Epithelial cell of esophagus (primary cell): Measurements from ENCODE around the gene IRX4.

Source experiments
- DNase-seq: peaks from one replicate; pipeline ENCODE4 v3.0.0; 2010; ENCODE audit warnings: low read depth
- H3K4me3 ChIP-seq: 2 replicates; pipeline ENCODE4 v1.5.1; 2011; ENCODE audit warnings: mild to moderate bottlenecking, low read length, control low read depth
- TF ChIP-seq, protein P1 (sequence below): IDR thresholded peaks from 2 replicates; pipeline ENCODE4 v1.5.1; 2011; ENCODE audit warnings: low read depth, mild to moderate bottlenecking, low read length, control low read depth, inconsistent platforms; ENCODE audit not compliant: insufficient read depth; ENCODE audit errors: missing control alignments

Gene IRX4

DNA sequence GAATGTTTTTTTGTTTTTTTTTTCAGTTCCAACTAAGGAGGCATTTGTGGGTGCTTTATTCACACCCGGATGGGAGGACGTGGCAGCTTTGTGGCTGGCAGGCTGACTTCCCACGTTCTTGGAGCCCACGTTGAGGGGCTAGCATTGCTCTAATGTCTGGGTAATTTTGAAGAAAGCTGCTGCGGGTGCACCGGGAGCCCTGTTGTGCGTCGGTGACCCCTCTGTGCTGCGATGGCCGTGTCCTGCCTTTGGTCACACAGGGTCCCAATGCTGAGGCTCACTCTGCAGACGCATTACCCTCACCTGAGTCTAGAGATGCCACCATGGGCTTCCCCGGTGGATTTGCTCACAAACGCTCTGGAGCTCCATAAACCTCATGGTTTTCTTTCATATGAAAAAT lies 47.3 kb downstream of the IRX4 start:
- TF ChIP-seq, protein P1, sequence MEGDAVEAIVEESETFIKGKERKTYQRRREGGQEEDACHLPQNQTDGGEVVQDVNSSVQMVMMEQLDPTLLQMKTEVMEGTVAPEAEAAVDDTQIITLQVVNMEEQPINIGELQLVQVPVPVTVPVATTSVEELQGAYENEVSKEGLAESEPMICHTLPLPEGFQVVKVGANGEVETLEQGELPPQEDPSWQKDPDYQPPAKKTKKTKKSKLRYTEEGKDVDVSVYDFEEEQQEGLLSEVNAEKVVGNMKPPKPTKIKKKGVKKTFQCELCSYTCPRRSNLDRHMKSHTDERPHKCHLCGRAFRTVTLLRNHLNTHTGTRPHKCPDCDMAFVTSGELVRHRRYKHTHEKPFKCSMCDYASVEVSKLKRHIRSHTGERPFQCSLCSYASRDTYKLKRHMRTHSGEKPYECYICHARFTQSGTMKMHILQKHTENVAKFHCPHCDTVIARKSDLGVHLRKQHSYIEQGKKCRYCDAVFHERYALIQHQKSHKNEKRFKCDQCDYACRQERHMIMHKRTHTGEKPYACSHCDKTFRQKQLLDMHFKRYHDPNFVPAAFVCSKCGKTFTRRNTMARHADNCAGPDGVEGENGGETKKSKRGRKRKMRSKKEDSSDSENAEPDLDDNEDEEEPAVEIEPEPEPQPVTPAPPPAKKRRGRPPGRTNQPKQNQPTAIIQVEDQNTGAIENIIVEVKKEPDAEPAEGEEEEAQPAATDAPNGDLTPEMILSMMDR: no peak
- no peak overlapping the region for H3K4me3 ChIP-seq
- no peak for DNase-seq

DNA sequence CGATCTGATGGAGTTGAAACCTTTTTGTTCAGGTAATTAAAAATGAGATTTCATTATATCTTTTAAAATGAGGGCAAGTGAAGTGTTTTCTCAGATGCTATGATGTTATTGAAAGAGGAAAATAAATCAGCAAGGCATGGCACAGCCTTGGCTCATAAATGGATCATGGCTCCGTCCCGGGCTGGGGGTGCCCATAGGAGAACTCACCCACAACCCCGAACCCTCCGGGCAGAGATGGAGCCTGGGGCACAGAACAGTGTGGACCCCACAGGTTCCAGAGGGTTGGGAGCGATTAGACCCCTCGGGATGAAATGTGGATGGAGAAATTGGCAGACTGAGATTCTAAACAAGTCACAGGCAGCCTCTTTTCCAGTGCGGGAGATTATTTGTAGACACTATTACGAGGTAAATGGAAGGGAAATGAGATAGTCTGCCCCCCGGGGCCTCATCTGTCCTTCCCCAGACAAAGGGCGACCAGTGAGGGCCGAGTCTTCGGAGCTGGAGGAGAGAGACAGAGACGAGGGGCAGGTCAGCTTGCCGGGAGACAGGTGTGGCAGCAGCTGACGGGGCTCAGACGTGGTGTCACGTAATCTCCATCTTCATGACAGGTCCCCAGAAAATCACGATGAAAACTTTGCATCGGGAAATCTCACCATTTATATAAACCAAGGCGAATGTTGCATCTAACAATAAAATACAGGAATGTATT lies 47.9 kb downstream of the IRX4 start:
- H3K4me3 ChIP-seq: no peak overlapping the region
- TF ChIP-seq, protein P1: no peak
- DNase-seq: no peak

DNA sequence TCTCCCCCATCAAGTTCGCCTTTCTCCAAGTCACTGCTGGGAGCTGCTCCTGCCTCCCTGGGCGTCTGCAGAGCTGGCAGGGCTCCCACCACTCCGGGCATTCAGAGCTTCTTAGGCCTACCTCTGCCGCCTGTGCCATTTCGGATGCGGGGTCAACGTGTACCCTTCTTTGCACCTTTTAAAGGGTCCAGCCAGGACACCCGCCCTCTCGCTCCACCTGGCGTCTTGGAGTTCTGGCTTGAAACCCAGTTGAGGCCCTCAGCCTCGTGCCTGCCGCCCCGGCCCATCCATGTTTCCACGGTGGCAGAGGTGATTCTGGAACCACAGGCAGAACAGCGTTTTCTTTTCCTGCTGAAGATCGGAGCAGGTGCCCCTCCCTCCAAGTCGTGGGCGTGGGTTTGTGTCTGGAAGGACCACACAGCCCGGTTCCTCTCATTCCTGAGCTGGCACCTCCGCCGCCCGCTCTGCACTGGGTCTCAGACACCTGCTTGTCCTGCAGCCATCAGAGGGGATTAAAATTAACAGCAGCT lies 48.6 kb downstream of the IRX4 start:
- TF ChIP-seq, protein P1: no peak
- H3K4me3 ChIP-seq: no peak overlapping the region
- no peak for DNase-seq

DNA sequence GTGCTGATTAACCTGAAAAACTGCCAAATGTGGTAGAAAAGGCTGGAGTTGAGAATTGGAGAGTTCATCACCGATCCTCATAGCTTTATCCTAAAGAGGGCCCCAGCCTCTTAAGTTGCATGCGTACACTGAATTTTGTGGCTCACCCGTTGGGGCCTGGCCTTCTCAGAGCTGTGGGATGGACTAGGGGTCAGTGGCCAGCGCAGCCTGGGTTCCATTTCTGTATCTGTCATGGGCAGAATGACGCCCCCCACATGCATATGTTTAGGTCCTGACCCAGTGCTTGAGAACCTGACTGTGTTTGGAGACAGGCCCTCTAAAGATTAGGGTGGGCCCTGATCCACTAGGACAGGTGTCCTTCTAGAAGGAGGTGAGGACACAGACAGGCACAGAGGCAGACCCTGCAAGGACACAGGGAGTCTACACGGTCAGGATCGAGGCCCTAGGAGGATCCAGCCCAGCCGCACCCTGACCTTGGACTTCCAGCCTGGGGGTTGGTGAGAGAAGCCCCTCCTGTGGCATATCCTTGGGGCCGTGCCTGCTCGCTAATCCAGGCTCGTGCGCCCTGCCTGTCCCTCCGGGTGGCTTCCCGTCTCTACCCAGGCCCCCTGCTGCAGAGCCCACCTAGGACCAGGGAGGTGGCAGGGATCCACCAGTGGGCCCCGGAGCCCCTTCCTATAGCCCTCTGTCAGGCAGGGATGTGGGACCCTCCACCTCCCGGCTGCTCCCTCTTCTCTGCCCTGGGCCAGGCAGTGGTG lies 49.3 kb downstream of the IRX4 start:
- no peak for DNase-seq
- TF ChIP-seq, protein P1: no peak
- no peak overlapping the region for H3K4me3 ChIP-seq

DNA sequence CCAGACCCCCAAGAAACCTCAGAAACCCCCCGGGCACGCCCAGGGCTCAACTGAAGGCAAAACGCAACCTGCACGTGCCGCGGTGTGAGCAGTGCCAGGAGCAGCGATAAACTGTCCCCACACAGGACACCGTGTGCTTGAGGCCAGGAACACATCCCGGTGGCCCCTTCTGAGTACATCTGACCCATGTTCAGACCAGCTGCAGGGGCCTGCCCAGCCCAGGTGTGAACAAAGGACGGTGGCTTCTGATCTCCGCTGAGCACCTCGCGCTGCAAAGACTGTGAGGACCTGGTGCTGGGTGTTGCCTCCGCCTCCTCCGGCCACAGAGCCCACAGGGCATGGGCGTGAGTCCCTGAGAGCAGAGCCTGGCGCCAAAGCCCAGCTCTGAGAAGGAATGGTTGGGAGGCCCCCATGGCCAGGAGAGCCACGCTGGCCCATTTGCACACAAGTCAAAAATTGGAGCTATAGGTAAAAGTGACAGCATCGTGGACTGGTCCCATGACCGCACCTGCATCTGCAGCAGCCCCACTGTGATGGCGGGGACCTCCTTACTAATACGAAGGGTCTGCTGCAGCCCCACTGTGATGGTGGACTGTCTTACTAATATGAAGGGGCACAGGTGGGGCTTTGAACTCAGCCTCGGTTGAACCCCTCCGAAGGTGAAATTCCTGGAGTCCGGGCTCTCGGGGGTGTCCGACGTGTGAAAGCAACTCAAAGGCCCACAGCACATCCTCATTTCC lies 50.0 kb downstream of the IRX4 start:
- TF ChIP-seq, protein P1: no peak
- no peak overlapping the region for H3K4me3 ChIP-seq
- no peak for DNase-seq

DNA sequence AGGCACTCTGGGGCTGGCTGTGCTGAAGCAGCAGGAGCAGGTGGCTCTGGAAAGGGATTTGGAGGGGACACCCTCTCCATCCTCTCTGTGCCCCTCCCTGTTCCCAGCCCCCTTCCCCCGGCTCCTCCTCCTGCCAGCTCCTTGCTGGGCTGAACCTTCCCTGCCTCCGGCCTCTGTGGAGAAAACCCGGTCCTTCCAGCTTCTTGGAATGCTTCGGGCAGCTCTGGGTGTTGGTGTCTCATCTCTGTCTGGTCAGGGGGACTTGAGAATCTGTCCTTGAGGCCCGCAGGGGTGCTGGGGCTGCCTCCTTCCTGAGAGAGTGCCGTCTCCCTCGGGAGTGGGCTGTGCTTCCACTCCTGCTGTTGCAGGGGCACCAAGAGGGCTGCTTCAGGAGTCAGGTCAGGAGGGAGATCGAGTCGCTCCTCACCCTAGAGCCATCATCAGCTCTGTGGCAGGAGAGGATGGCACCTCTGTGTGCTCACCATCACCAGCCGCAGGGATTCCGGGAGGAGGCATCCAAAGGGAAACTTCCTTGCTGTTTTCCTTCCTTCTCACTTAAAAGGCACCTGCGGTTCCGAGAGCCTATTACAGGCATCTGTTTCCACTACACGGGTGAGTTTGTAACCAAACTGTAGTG lies 50.9 kb downstream of the IRX4 start:
- DNase-seq: no peak
- H3K4me3 ChIP-seq: no peak overlapping the region
- TF ChIP-seq, protein P1: no peak
